Muscle of leg (tissue), 11 donors: Measurements from ENCODE around the gene ZNHIT3. TPM values are rescaled to one million over a fixed set of nuclear protein-coding genes. Genes with fewer than 3 reads are reported as not detected.

Source experiments
- DNase-seq: peaks from one replicate; pipeline ENCODE4 v3.0.0; 2013
- H3K27ac ChIP-seq: one replicate; pipeline ENCODE4 v1.5.1; 2013; ENCODE audit warnings: mild to moderate bottlenecking, low read length, control low read depth
- H3K27me3 ChIP-seq: one replicate; pipeline ENCODE4 v1.6.1; 2013; ENCODE audit warnings: low read length; ENCODE audit not compliant: control insufficient read depth, insufficient read depth
- H3K36me3 ChIP-seq: one replicate; pipeline ENCODE4 v1.6.1; 2013; ENCODE audit warnings: low read length; ENCODE audit not compliant: control insufficient read depth, insufficient read depth
- H3K4me1 ChIP-seq: one replicate; pipeline ENCODE4 v1.6.1; 2013; ENCODE audit warnings: low read length; ENCODE audit not compliant: control insufficient read depth, insufficient read depth
- H3K4me3 ChIP-seq: one replicate; pipeline ENCODE4 v1.5.1; 2013; ENCODE audit warnings: low read length, control low read depth
- H3K9me3 ChIP-seq: replicated peaks from 2 replicates; pipeline ENCODE4 v1.6.1; 2013; ENCODE audit warnings: low read depth, low read length; ENCODE audit not compliant: control insufficient read depth
- WGBS: methylation state at CpG from one replicate; pipeline ENCODE4 v1.1.5; 2013; ENCODE audit warnings: missing lambda C conversion rate; ENCODE audit not compliant: insufficient coverage; 5-methylcytosine and 5-hydroxymethylcytosine counted together
- polyA plus RNA-seq, 8 donors: library from polyadenylated mRNA; unstranded; fragments of 120-200 nt; gene quantifications; one replicate each; pipeline versions ENCODE4 v1.2.1 to v1.2.3, GENCODE V29; 2013; ENCODE audit warnings: inconsistent platforms in 1 of 8, low replicate concordance in 1 of 8; ENCODE audit not compliant: insufficient read length in 8 of 8, insufficient read depth in 1 of 8
- total RNA-seq: library from RNA; stranded (reverse); fragments of 120-200 nt; gene quantifications from one replicate; pipeline ENCODE4 v1.2.4, GENCODE V29; 2013

Gene ZNHIT3
- total and polyA plus RNA-seq, 9 donors, result 49.4 to 66.5 (median 56.7) TPM

- no peaks in the 10 kb centered on the region for H3K9me3 ChIP-seq
- no peak for DNase-seq
- WGBS, result 44% methylated on average over 6 of the region's 7 CpGs
- peaks cover 78% of the 10 kb centered on the region for H3K36me3 ChIP-seq
- H3K4me3 ChIP-seq, result no peak overlapping the region
- H3K27ac ChIP-seq, result no peak overlapping the region
- no peaks in the 10 kb centered on the region for H3K27me3 ChIP-seq
- peaks cover 11% of the 10 kb centered on the region for H3K4me1 ChIP-seq
Observed at GRCh38 chr17:36498560-36499300, 12.2 kb downstream of the ZNHIT3 start.

GRCh38 chr17:36500745-36501225, 14.3 kb downstream of the ZNHIT3 start:
- 91% methylated on average over 13 of the region's 15 CpGs for WGBS
- no peak overlapping the region for H3K27ac ChIP-seq
- no peak for DNase-seq
- peaks cover 9% of the 10 kb centered on the region for H3K4me1 ChIP-seq
- no peaks in the 10 kb centered on the region for H3K9me3 ChIP-seq
- peaks cover 79% of the 10 kb centered on the region for H3K36me3 ChIP-seq
- no peaks in the 10 kb centered on the region for H3K27me3 ChIP-seq
- H3K4me3 ChIP-seq, result no peak overlapping the region

DNA sequence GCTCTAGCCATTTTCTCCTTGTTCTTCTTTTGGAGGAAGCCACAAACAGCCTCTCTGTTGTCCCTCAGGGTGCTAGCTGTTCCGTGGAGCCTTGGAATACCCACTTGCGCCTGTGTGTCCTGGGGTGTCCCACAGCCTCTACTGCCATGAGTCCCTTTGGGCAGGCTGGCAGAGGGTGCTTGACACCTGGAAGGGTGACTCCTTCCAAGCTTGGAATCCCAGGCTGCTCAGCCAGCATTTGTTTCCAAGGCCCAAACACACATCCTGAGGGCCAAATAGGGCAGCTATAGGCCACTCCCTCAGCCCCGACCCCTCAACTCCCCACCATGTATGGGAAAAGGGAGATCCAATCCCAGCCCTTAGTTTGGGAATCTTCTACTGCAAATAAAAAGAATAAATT, 14.9 kb downstream of the ZNHIT3 start:
- peaks cover 79% of the 10 kb centered on the region for H3K36me3 ChIP-seq
- H3K27me3 ChIP-seq, result no peaks in the 10 kb centered on the region
- peaks cover 4% of the 10 kb centered on the region for H3K4me1 ChIP-seq
- no peak for DNase-seq
- no peak overlapping the region for H3K27ac ChIP-seq
- H3K4me3 ChIP-seq, result no peak overlapping the region
- WGBS, result 100% methylated on average over 2 of the region's 3 CpGs
- no peaks in the 10 kb centered on the region for H3K9me3 ChIP-seq

DNA sequence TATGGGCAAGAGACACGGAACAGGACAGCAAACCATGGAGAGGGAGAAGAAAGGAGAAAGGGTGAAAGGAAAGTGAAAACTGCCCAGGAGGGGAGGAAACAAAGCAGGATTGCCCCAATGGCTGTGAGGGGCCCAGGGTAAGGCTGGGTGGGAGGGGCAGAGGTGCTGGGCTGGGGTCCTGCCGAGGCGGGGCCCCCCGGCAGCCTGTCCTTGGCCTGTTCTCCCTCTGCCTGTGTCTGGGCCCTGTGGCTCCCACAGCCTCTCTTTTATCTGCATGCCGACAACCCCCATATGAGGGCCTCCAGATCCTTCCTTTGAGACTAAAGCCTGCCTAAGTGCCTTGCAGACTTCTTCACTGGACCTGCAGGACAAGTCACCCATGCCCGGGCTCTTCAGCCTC, 15.5 kb downstream of the ZNHIT3 start:
- Histone ChIP-seq H3K4me1 (peaks cover 4% of the 10 kb centered on the region), H3K36me3 (peaks cover 79% of the 10 kb centered on the region), H3K9me3 (no peaks in the 10 kb centered on the region), H3K4me3 (no peak overlapping the region), H3K27ac (no peak overlapping the region), H3K27me3 (no peaks in the 10 kb centered on the region)
- DNase-seq, result no peak
- WGBS, result 73% methylated on average over 2 of the region's 6 CpGs

- Histone ChIP-seq H3K4me1 (peaks cover 4% of the 10 kb centered on the region), H3K27ac (no peak overlapping the region), H3K9me3 (no peaks in the 10 kb centered on the region), H3K27me3 (no peaks in the 10 kb centered on the region), H3K36me3 (peaks cover 79% of the 10 kb centered on the region), H3K4me3 (no peak overlapping the region)
- DNase-seq, result no peak
- 95% methylated on average over 6 of the region's 7 CpGs for WGBS
Observed at GRCh38 chr17:36503456-36504155, 17.1 kb downstream of the ZNHIT3 start.

GRCh38 chr17:36504156-36504545, 17.7 kb downstream of the ZNHIT3 start:
- peaks cover 4% of the 10 kb centered on the region for H3K4me1 ChIP-seq
- no peak for DNase-seq
- no peaks in the 10 kb centered on the region for H3K9me3 ChIP-seq
- H3K27me3 ChIP-seq, result no peaks in the 10 kb centered on the region
- H3K36me3 ChIP-seq, result peaks cover 81% of the 10 kb centered on the region
- H3K4me3 ChIP-seq, result no peak overlapping the region
- no peak overlapping the region for H3K27ac ChIP-seq
- WGBS, result 100% methylated on average over 1 of the region's 5 CpGs

- Histone ChIP-seq H3K36me3 (peaks cover 82% of the 10 kb centered on the region), H3K4me1 (peaks cover 4% of the 10 kb centered on the region), H3K9me3 (no peaks in the 10 kb centered on the region), H3K27ac (no peak overlapping the region), H3K27me3 (no peaks in the 10 kb centered on the region), H3K4me3 (no peak overlapping the region)
- 87% methylated on average over 8 of the region's 8 CpGs for WGBS
- no peak for DNase-seq
Observed at GRCh38 chr17:36505171-36505570, 18.7 kb downstream of the ZNHIT3 start.

DNA sequence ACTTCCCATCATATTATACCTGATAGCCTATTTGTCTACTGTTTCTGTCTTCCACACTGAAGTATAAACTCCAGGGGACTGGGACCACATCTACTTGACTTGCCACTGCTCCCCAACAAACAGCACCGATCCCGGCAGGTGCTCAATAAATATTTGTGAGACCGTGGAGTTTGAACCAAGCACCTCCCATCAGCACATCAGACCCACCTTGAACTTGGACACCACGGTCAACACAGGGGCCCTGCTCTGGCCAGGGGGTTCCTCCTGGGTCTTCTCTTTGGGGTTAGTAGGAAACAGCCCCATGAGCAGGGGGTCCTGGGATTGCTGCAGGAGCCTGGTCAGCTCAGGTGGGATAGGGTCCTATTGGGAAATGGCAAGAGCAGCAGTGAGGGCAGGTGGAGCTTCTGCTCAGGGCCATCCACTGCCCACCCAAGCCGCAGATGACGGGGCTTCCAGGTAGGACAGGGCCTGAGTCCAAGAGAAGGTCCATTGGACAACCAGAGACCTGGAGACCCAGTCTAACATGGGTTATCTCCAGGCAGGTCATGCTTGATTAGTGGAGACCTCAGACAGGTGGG, 19.9 kb downstream of the ZNHIT3 start:
- Histone ChIP-seq H3K27me3 (no peaks in the 10 kb centered on the region), H3K4me1 (no peaks in the 10 kb centered on the region), H3K9me3 (no peaks in the 10 kb centered on the region), H3K27ac (no peak overlapping the region), H3K4me3 (no peak overlapping the region), H3K36me3 (peaks cover 85% of the 10 kb centered on the region)
- no peak for DNase-seq
- WGBS, result 90% methylated on average over 3 of the region's 6 CpGs

DNA sequence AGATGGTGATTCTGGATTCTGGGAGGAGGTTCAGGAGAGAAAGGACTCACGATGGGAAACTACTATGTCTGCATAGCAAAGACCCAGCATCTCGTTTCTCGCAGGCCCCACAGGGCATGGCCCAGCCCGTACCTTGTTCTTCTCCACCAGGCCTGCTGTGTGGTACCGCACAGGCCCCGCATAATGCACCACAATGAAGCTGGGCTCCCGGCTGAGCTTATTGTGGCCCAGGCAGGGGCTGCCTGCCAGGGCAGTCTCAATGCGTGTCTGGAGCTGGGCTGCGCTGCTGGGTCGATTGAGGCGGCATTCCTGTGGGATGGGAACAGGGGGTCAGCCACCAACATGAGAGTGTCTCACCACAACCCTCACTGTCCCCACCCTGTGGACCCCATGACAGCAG, 20.4 kb downstream of the ZNHIT3 start:
- no peaks in the 10 kb centered on the region for H3K27me3 ChIP-seq
- no peak overlapping the region for H3K4me3 ChIP-seq
- 94% methylated on average over 11 of the region's 11 CpGs for WGBS
- H3K27ac ChIP-seq, result no peak overlapping the region
- no peaks in the 10 kb centered on the region for H3K4me1 ChIP-seq
- H3K36me3 ChIP-seq, result peaks cover 84% of the 10 kb centered on the region
- DNase-seq, result no peak
- no peaks in the 10 kb centered on the region for H3K9me3 ChIP-seq

DNA sequence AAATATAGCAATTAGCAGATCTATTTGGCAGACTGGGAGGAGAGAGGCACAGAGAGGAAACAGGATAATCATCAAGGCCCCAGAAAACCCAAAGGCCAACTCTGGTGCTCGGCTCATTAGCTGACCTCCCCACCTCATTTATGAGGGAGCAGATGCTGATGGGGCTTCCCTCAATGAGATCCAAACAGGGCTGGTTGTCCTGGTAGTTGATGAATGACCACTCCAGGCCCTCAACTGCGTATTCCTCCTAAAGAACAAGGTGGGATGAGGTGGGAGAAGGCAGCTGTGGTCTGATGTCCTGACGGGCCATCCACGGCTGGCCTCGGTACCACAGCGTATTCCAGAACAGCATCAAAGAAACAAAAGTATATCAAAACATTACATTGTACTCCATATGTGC, 20.8 kb downstream of the ZNHIT3 start:
- no peaks in the 10 kb centered on the region for H3K9me3 ChIP-seq
- H3K27me3 ChIP-seq, result no peaks in the 10 kb centered on the region
- WGBS, result no CpG with 5 or more reads among the region's 6 CpGs
- H3K27ac ChIP-seq, result no peak overlapping the region
- DNase-seq, result no peak
- H3K4me1 ChIP-seq, result no peaks in the 10 kb centered on the region
- H3K4me3 ChIP-seq, result no peak overlapping the region
- peaks cover 80% of the 10 kb centered on the region for H3K36me3 ChIP-seq
